ENCODE results near the gene SPRED3.

SPRED3 gene

GRCh38 chr19:38373907-38374331 is 14.6 kb upstream of the SPRED3 start:
- no peak for DNase-seq (ENCODE audit: low spot score)

GRCh38 chr19:38374332-38375097 is 14.0 kb upstream of the SPRED3 start, which contains the start of gene PSMD8:
PSMD8 (plus strand) TSS chr19:38374571; CDS start chr19:38374602, 31 bp downstream.
- peak; percentile 99 for DNase-seq (ENCODE audit: low spot score)

- no peak for DNase-seq (ENCODE audit: low spot score)
These were observed 13.4 kb upstream of the SPRED3 start for GRCh38 chr19:38375098-38375493.

GRCh38 chr19:38375748-38376147 is 12.7 kb upstream of the SPRED3 start:
- peak; percentile 45 for DNase-seq (ENCODE audit: low spot score)

- DNase-seq (ENCODE audit: low spot score) = no peak
These were observed 11.9 kb upstream of the SPRED3 start for GRCh38 chr19:38376576-38376975.

- no peak for DNase-seq (ENCODE audit: low spot score)
These were observed 11.4 kb upstream of the SPRED3 start for GRCh38 chr19:38377052-38377451.

GRCh38 chr19:38378866-38379265 is 9.6 kb upstream of the SPRED3 start:
- DNase-seq (ENCODE audit: low spot score) = no peak

GRCh38 chr19:38381138-38381537 is 7.4 kb upstream of the SPRED3 start:
- no peak for DNase-seq (ENCODE audit: low spot score)

GRCh38 chr19:38383184-38383583 is 5.3 kb upstream of the SPRED3 start:
- DNase-seq (ENCODE audit: low spot score) = no peak

GRCh38 chr19:38383743-38384142 is 4.8 kb upstream of the SPRED3 start:
- no peak for DNase-seq (ENCODE audit: low spot score)

- no peak for DNase-seq (ENCODE audit: low spot score)
These were observed 4.1 kb upstream of the SPRED3 start for GRCh38 chr19:38384209-38385027.

- DNase-seq (ENCODE audit: low spot score) = no peak
These were observed 3.3 kb upstream of the SPRED3 start for GRCh38 chr19:38385057-38385803.

- no peak for DNase-seq (ENCODE audit: low spot score)
These were observed 2.7 kb upstream of the SPRED3 start for GRCh38 chr19:38385804-38386257.

GRCh38 chr19:38386300-38386970 is 2.1 kb upstream of the SPRED3 start:
- no peak for DNase-seq (ENCODE audit: low spot score)

GRCh38 chr19:38386971-38387549 is 1.4 kb upstream of the SPRED3 start:
- DNase-seq (ENCODE audit: low spot score) = no peak

GRCh38 chr19:38387550-38388348 is 748 bp upstream of the SPRED3 start, which contains the start of gene GGN:
GGN (minus strand) TSS chr19:38388034; CDS start chr19:38387261, 773 bp downstream.
- peak; percentile 96 for DNase-seq (ENCODE audit: low spot score)

GRCh38 chr19:38389101-38389925 is 816 bp downstream of the SPRED3 start:
- peak; percentile 89 for DNase-seq (ENCODE audit: low spot score)

GRCh38 chr19:38389957-38390924 is 1.7 kb downstream of the SPRED3 start:
- no peak for DNase-seq (ENCODE audit: low spot score)

Measured in AG08395 (cell line).